ENCODE results near the gene TRIO.

- TF ChIP-seq POLR2A (IDR thresholded peaks at IDR 0.05) (no peak), CTCF (IDR thresholded peaks at IDR 0.05) (no peak), POLR2AphosphoS5 (IDR thresholded peaks at IDR 0.05) (no peak), EP300 (IDR thresholded peaks at IDR 0.05; ENCODE audit: low read depth) (no peak)
These were observed 53.9 kb downstream of the TRIO start for GRCh38 chr5:14197056-14197455.

Data from transverse colon (tissue), 4 donors.